Osteoblast (primary cell): ENCODE data around the gene KLHDC7A. TPM values are rescaled to one million over a fixed set of nuclear protein-coding genes. Genes with fewer than 3 reads are reported as not detected.

Source experiments
- DNase-seq: peaks from one replicate; pipeline ENCODE4 v3.0.0; 2011; ENCODE audit warnings: low spot score, mixed read lengths; ENCODE audit not compliant: insufficient read length; ENCODE audit errors: missing footprints
- H2AFZ ChIP-seq: 2 replicates; pipeline ENCODE4 v1.6.0; 2011; ENCODE audit warnings: mild to moderate bottlenecking, low read length
- H3K27ac ChIP-seq: 2 replicates; pipeline ENCODE4 v1.5.1; 2011; ENCODE audit warnings: mild to moderate bottlenecking, low read depth, low read length, moderate library complexity
- H3K27me3 ChIP-seq: 2 replicates; pipeline ENCODE4 v1.6.0; 2012; ENCODE audit warnings: mild to moderate bottlenecking, control low read depth, inconsistent platforms, low read length, moderate library complexity; ENCODE audit not compliant: insufficient read depth
- H3K36me3 ChIP-seq: 2 replicates; pipeline ENCODE4 v1.5.1; 2011; ENCODE audit warnings: mild to moderate bottlenecking, low read length, control low read depth, moderate library complexity; ENCODE audit not compliant: insufficient read depth
- H3K4me1 ChIP-seq: 2 replicates; pipeline ENCODE4 v1.5.1; 2011; ENCODE audit warnings: mild to moderate bottlenecking, low read length, control low read depth, moderate library complexity; ENCODE audit not compliant: insufficient read depth
- H3K4me2 ChIP-seq: 2 replicates; pipeline ENCODE4 v1.6.0; 2011; ENCODE audit warnings: mild to moderate bottlenecking, low read length; ENCODE audit not compliant: insufficient read depth
- H3K4me3 ChIP-seq: fragments of 200-600 bp; sonication (generic); 3 replicates; pipeline ENCODE4 v1.5.1; 2012; ENCODE audit warnings: mild to moderate bottlenecking, low read length, inconsistent platforms; ENCODE audit not compliant: insufficient read depth
- H3K79me2 ChIP-seq: 2 replicates; pipeline ENCODE4 v1.6.0; 2012; ENCODE audit warnings: mild to moderate bottlenecking, low read length, control low read depth, inconsistent platforms; ENCODE audit not compliant: insufficient read depth
- H3K9me3 ChIP-seq: 2 replicates; pipeline ENCODE4 v1.5.1; 2011; ENCODE audit warnings: low read depth, low read length, control low read depth
- H4K20me1 ChIP-seq: 2 replicates; pipeline ENCODE4 v1.6.0; 2012; ENCODE audit warnings: mild to moderate bottlenecking, low read length, control low read depth; ENCODE audit not compliant: insufficient read depth
- total RNA-seq: library from RNA; depleted of rRNA; stranded (reverse); fragments of >200 nt; gene quantifications from 2 replicates; pipeline ENCODE4 v1.2.3, GENCODE V29; 2012
- TF ChIP-seq, protein P1 (sequence below): IDR thresholded peaks from 2 replicates; pipeline ENCODE4 v1.5.1; 2011; ENCODE audit warnings: mild to moderate bottlenecking, low read depth, low read length, moderate library complexity; ENCODE audit errors: extremely low read depth

The KLHDC7A gene
- total RNA-seq, 1 donor: not detected

DNA sequence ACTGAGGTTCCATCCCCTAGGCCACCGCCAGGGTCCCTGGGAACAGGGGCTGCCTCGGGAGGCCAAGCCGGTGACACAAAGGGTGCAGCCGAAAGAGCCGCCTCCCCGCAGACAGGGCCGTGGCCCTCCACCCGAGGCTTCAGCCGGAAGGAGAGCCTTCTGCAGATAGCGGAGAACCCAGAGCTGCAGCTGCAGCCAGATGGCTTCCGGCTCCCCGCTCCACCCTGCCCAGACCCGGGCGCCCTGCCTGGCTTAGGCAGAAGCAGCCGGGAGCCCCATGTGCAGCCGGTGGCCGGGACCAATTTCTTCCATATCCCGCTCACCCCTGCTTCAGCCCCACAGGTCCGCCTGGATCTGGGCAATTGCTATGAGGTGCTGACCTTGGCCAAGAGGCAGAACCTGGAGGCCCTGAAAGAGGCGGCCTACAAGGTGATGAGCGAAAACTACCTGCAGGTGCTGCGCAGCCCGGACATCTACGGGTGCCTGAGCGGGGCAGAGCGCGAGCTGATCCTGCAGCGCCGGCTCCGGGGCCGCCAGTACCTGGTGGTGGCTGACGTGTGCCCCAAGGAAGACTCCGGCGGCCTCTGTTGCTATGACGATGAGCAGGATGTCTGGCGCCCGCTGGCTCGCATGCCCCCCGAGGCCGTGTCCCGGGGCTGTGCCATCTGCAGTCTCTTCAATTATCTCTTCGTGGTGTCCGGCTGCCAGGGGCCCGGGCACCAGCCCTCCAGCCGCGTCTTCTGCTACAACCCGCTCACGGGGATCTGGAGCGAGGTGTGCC lies 1.4 kb downstream of the KLHDC7A start:
- Histone ChIP-seq H3K4me2 (no peak overlapping the region), H2AFZ (no peak overlapping the region), H4K20me1 (no peaks in the 10 kb centered on the region), H3K4me1 (no peaks in the 10 kb centered on the region), H3K79me2 (no peaks in the 10 kb centered on the region), H3K36me3 (no peaks in the 10 kb centered on the region), H3K27me3 (no peaks in the 10 kb centered on the region), H3K27ac (no peak overlapping the region), H3K9me3 (no peaks in the 10 kb centered on the region), H3K4me3 (no peak overlapping the region)
- DNase-seq: no peak
- TF ChIP-seq, protein P1, sequence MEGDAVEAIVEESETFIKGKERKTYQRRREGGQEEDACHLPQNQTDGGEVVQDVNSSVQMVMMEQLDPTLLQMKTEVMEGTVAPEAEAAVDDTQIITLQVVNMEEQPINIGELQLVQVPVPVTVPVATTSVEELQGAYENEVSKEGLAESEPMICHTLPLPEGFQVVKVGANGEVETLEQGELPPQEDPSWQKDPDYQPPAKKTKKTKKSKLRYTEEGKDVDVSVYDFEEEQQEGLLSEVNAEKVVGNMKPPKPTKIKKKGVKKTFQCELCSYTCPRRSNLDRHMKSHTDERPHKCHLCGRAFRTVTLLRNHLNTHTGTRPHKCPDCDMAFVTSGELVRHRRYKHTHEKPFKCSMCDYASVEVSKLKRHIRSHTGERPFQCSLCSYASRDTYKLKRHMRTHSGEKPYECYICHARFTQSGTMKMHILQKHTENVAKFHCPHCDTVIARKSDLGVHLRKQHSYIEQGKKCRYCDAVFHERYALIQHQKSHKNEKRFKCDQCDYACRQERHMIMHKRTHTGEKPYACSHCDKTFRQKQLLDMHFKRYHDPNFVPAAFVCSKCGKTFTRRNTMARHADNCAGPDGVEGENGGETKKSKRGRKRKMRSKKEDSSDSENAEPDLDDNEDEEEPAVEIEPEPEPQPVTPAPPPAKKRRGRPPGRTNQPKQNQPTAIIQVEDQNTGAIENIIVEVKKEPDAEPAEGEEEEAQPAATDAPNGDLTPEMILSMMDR: no peak

DNA sequence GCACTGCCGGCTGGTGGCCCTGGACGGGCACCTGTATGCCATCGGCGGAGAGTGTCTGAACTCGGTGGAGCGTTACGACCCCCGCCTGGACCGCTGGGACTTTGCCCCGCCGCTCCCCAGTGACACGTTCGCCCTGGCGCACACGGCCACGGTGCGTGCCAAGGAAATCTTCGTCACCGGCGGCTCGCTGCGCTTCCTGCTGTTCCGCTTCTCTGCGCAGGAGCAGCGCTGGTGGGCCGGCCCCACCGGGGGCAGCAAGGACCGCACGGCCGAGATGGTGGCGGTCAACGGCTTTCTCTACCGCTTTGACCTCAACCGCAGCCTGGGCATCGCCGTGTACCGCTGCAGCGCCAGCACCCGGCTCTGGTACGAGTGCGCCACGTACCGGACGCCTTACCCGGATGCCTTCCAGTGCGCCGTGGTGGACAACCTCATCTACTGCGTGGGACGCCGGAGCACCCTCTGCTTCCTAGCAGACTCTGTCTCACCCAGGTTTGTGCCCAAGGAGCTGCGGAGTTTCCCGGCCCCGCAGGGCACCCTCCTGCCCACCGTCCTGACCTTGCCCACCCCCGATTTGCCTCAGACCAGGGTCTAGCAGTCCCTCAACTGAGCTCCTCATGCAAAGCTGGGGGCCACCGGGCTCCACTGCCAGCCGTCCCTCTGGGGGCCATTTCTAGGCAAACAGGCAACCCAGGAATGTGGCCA lies 2.1 kb downstream of the KLHDC7A start:
- DNase-seq: no peak
- Histone ChIP-seq H3K4me2 (no peak overlapping the region), H3K4me1 (no peaks in the 10 kb centered on the region), H3K4me3 (no peak overlapping the region), H3K9me3 (no peaks in the 10 kb centered on the region), H3K79me2 (no peaks in the 10 kb centered on the region), H3K27ac (no peak overlapping the region), H3K27me3 (no peaks in the 10 kb centered on the region), H3K36me3 (no peaks in the 10 kb centered on the region), H4K20me1 (no peaks in the 10 kb centered on the region), H2AFZ (no peak overlapping the region)
- TF ChIP-seq, protein P1: no peak

DNA sequence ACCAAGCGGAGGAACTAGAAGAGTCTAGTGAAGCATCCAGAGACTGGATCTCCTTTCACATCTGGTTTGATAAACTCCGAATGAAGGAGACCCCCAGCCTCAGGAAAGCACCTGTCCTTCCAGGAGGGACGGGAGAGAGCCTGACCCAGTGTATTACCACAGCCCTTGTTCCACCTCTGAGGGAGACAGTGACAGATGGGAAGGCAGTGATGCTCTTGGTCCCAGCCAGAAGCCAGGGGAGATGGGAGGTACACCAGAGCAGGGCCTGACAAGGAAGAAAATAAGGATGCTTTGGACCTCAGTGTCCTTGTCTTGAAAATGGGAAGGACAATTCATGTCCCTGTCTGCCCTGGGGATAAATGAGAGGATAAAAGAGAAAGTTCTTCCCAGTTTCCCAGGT lies 3.5 kb downstream of the KLHDC7A start:
- Histone ChIP-seq H3K27ac (no peak overlapping the region), H3K4me3 (no peak overlapping the region), H4K20me1 (no peaks in the 10 kb centered on the region), H3K27me3 (no peaks in the 10 kb centered on the region), H3K9me3 (no peaks in the 10 kb centered on the region), H3K4me2 (no peak overlapping the region), H3K79me2 (no peaks in the 10 kb centered on the region), H3K36me3 (no peaks in the 10 kb centered on the region), H3K4me1 (no peaks in the 10 kb centered on the region), H2AFZ (no peak overlapping the region)
- DNase-seq: no peak
- TF ChIP-seq, protein P1: no peak

DNA sequence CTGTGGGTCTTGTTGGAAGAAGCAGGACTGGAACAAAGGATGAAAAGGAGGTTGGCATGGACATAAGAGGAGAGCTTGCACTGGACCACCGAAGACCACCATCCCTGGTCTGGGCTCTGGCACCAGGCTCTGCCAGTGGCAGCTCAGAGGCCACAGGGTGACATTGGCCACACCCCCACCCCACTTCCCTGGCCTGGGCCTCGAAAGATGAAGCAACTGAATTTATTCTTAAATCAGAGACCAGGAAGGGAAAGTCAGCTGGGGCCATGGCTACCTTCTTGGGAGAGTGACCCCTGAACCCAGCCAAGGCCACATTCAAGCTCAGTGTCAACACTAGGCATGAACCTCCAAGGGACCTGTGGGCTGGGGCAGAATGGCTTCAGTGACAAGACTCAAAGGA lies 4.0 kb downstream of the KLHDC7A start:
- H3K36me3 ChIP-seq: no peaks in the 10 kb centered on the region
- H2AFZ ChIP-seq: no peak overlapping the region
- H3K4me1 ChIP-seq: no peaks in the 10 kb centered on the region
- H3K27ac ChIP-seq: no peak overlapping the region
- TF ChIP-seq, protein P1: no peak
- no peak for DNase-seq
- no peaks in the 10 kb centered on the region for H4K20me1 ChIP-seq
- no peak overlapping the region for H3K4me2 ChIP-seq
- no peak overlapping the region for H3K4me3 ChIP-seq
- no peaks in the 10 kb centered on the region for H3K27me3 ChIP-seq
- H3K79me2 ChIP-seq: no peaks in the 10 kb centered on the region
- H3K9me3 ChIP-seq: no peaks in the 10 kb centered on the region
